SK-N-SH (cell line): Measurements from ENCODE around the gene CAPN11. TPM values are rescaled to one million over a fixed set of nuclear protein-coding genes. Genes with fewer than 3 reads are reported as not detected.

Source experiments
- CTCF ChIA-PET: fragments of 300-600, 350-600 bp; formaldehyde crosslinking; extraction: SDS; loops from one replicate; lab custom pipeline; 2021; lab: Yijun Ruan, JAX
- POLR2A ChIA-PET: fragments of 350-600 bp; sonication (Branson Sonifier 250); formaldehyde crosslinking; extraction: SDS; loops from one replicate; lab custom pipeline; 2020; ENCODE audit warnings: antibody characterized with exemption, inconsistent platforms; lab: Yijun Ruan, JAX
- DNase-seq: peaks from one replicate; pipeline ENCODE4 v3.0.0; 2012
- H2AFZ ChIP-seq: fragments of 200-600 bp; sonication (generic); 2 replicates; pipeline ENCODE4 v1.8.1; 2016; ENCODE audit warnings: antibody characterized with exemption, mild to moderate bottlenecking, low read depth
- H3F3A ChIP-seq: fragments of 200-600 bp; sonication (generic); replicated peaks from 2 replicates; pipeline ENCODE3; 2016; ENCODE audit warnings: antibody characterized with exemption, mild to moderate bottlenecking; ENCODE audit not compliant: insufficient read depth
- H3K27ac ChIP-seq, 2 experiments: fragments of 200-500 bp in 1 of 2; fragments of 200-600 bp in 1 of 2; sonication (Bioruptor generic) in 1 of 2; sonication (generic), shearing (Covaris generic) in 1 of 2; 2 replicates each; pipeline versions ENCODE4 v1.5.1 to v1.6.1; 2014 to 2016; ENCODE audit warnings: low read depth in 2 of 2, inconsistent platforms in 1 of 2, low read length in 1 of 2, mild to moderate bottlenecking in 1 of 2, mixed read lengths in 1 of 2
- H3K27me3 ChIP-seq: fragments of 200-600 bp; sonication (generic), shearing (Covaris generic); 2 replicates; pipeline ENCODE4 v1.6.1; 2016; ENCODE audit warnings: mixed run types; ENCODE audit not compliant: insufficient read depth
- H3K36me3 ChIP-seq, 2 experiments: fragments of 200-500 bp in 1 of 2; fragments of 200-600 bp in 1 of 2; sonication (Bioruptor generic) in 1 of 2; sonication (generic) in 1 of 2; replicated peaks in 1 of 2; 2 replicates each; pipeline versions ENCODE3 to v1.5.1; 2014 to 2016; ENCODE audit warnings: low read length in 1 of 2, mild to moderate bottlenecking in 1 of 2; ENCODE audit not compliant: insufficient read depth in 2 of 2, control insufficient read depth in 1 of 2
- H3K4me1 ChIP-seq, 2 experiments: fragments of 200-500 bp in 1 of 2; fragments of 200-600 bp in 1 of 2; sonication (Bioruptor generic) in 1 of 2; sonication (generic), shearing (Covaris generic) in 1 of 2; 2 replicates each; pipeline versions ENCODE4 v1.5.1 to v1.6.1; 2014 to 2016; ENCODE audit warnings: low read depth in 1 of 2, low read length in 1 of 2, mixed run types in 1 of 2; ENCODE audit not compliant: insufficient read depth in 2 of 2, control insufficient read depth in 1 of 2
- H3K4me2 ChIP-seq: fragments of 200-600 bp; sonication (generic), shearing (Covaris generic); 2 replicates; pipeline ENCODE4 v1.6.1; 2017; ENCODE audit warnings: mixed run types
- H3K4me3 ChIP-seq, 2 experiments: fragments of 200-500 bp in 1 of 2; fragments of 200-600 bp in 1 of 2; sonication (Bioruptor generic) in 1 of 2; sonication (generic), shearing (Covaris generic) in 1 of 2; 2 replicates each; pipeline versions ENCODE4 v1.5.1 to v1.8.1; 2014 to 2016; ENCODE audit warnings: low read depth in 2 of 2, inconsistent platforms in 1 of 2, low read length in 1 of 2, mild to moderate bottlenecking in 1 of 2, mixed read lengths in 1 of 2, moderate library complexity in 1 of 2
- H3K79me2 ChIP-seq: fragments of 200-600 bp; sonication (generic); 2 replicates; pipeline ENCODE4 v1.8.1; 2017; ENCODE audit warnings: mild to moderate bottlenecking; ENCODE audit not compliant: insufficient read depth
- H3K9ac ChIP-seq: fragments of 200-600 bp; sonication (generic); 2 replicates; pipeline ENCODE4 v1.6.1; 2017; ENCODE audit warnings: mixed run types
- H3K9me2 ChIP-seq: fragments of 200-600 bp; sonication (generic); 2 replicates; pipeline ENCODE4 v1.6.1; 2017; ENCODE audit warnings: mixed run types
- H3K9me3 ChIP-seq: fragments of 200-600 bp; sonication (generic); 2 replicates; pipeline ENCODE4 v1.6.1; 2017; ENCODE audit warnings: mixed run types, mild to moderate bottlenecking, moderate library complexity
- H4K20me1 ChIP-seq: fragments of 200-600 bp; sonication (generic); 2 replicates; pipeline ENCODE4 v1.6.1; 2017; ENCODE audit warnings: mild to moderate bottlenecking, mixed run types; ENCODE audit not compliant: insufficient read depth
- CTCF ChIP-seq: fragments of 200-600 bp; sonication (generic); IDR thresholded peaks from 2 replicates; pipeline ENCODE4 v1.6.1; 2017; ENCODE audit warnings: antibody characterized with exemption, mild to moderate bottlenecking, moderate library complexity
- EP300 ChIP-seq, 2 experiments: IDR thresholded peaks; 2 replicates each; pipeline versions ENCODE4 v1.4.0 to v1.6.1; 2012; ENCODE audit warnings: borderline replicate concordance in 1 of 2, low read depth in 1 of 2, low read length in 1 of 2
- FOSL2 ChIP-seq: IDR thresholded peaks from 2 replicates; pipeline ENCODE4 v1.4.0; 2012; ENCODE audit warnings: low read depth, mild to moderate bottlenecking, moderate library complexity, borderline replicate concordance
- FOXM1 ChIP-seq: IDR thresholded peaks from 2 replicates; pipeline ENCODE4 v1.4.0; 2012; ENCODE audit warnings: low read depth, mild to moderate bottlenecking
- GATA2 ChIP-seq: sonication (generic); formaldehyde crosslinking; IDR thresholded peaks from 2 replicates; pipeline ENCODE4 v1.5.0; 2020; ENCODE audit warnings: mild to moderate bottlenecking, missing genetic modification reagents
- MXI1 ChIP-seq: IDR thresholded peaks from 2 replicates; pipeline ENCODE4 v1.6.1; 2012; ENCODE audit warnings: mild to moderate bottlenecking, low read depth, low read length, improper control_type of control experiment
- NRF1 ChIP-seq: IDR thresholded peaks from 2 replicates; pipeline ENCODE4 v1.6.1; 2012; ENCODE audit warnings: low read depth, mild to moderate bottlenecking, low read length
- POLR2AphosphoS5 ChIP-seq: IDR thresholded peaks from 2 replicates; pipeline ENCODE4 v1.6.1; 2012; ENCODE audit warnings: low read depth, low read length
- RAD21 ChIP-seq: IDR thresholded peaks from 2 replicates; pipeline ENCODE4 v1.6.1; 2012; ENCODE audit warnings: mild to moderate bottlenecking, low read length
- REST ChIP-seq: IDR thresholded peaks from 2 replicates; pipeline ENCODE4 v1.6.1; 2012; ENCODE audit warnings: mild to moderate bottlenecking, low read depth, low read length, moderate library complexity
- RFX5 ChIP-seq: IDR thresholded peaks from 2 replicates; pipeline ENCODE4 v1.6.1; 2012; ENCODE audit warnings: mild to moderate bottlenecking, improper control_type of control experiment, low read length
- RXRA ChIP-seq: IDR thresholded peaks from 2 replicates; pipeline ENCODE4 v1.4.0; 2012; ENCODE audit warnings: low read depth, mild to moderate bottlenecking, borderline replicate concordance
- SMC3 ChIP-seq: IDR thresholded peaks from 2 replicates; pipeline ENCODE4 v1.6.1; 2012; ENCODE audit warnings: low read depth, low read length, improper control_type of control experiment
- TEAD4 ChIP-seq: IDR thresholded peaks from 2 replicates; pipeline ENCODE4 v1.4.0; 2012; ENCODE audit warnings: mild to moderate bottlenecking, borderline replicate concordance; ENCODE audit not compliant: insufficient read depth
- WGBS: methylation state at CpG from one replicate; pipeline ENCODE4 v1.1.6; 2017; ENCODE audit warnings: low lambda C conversion rate; 5-methylcytosine and 5-hydroxymethylcytosine counted together
- polyA plus RNA-seq, 3 experiments: library from polyadenylated mRNA; depleted of rRNA; stranded (reverse); fragments of >200 nt; gene quantifications; 2 replicates each; pipeline ENCODE4 v1.2.3, GENCODE V29; 2012

Gene CAPN11
- polyA plus RNA-seq, 1 of the 3 experiments (the other 2 are of a cell fraction): not detected

- Histone ChIP-seq H3K27ac (no peak overlapping the region), H3K9me2 (no peaks in the 10 kb centered on the region), H3K9me3 (no peaks in the 10 kb centered on the region), H4K20me1 (no peaks in the 10 kb centered on the region), H3K36me3 (no peaks in the 10 kb centered on the region), H3K27me3 (no peaks in the 10 kb centered on the region), H2AFZ (no peak overlapping the region), H3F3A (no peaks in the 10 kb centered on the region), H3K79me2 (no peaks in the 10 kb centered on the region), H3K9ac (no peak overlapping the region), H3K4me3 (no peak overlapping the region)
- no peak for DNase-seq
- ChIA-PET POLR2A (interaction anchor here (1.2 kb wide), 1 partner anchor 10 kb away, joined by 6 read pairs; no protein-coding TSS in a partner anchor), CTCF (interaction anchor here (1.4 to 4.7 kb wide), 3 partner anchors 9 to 34 kb away, joined by 3 to 25 read pairs (median 14); no protein-coding TSS in a partner anchor)
- TF ChIP-seq EP300 (IDR thresholded peaks at IDR 0.05; ENCODE audit: borderline replicate concordance in 1 of 2, low read depth in 1 of 2, low read length in 1 of 2) (no peak), CTCF (no peak), FOXM1 (no peak), MXI1 (no peak), GATA2 (no peak), FOSL2 (no peak), POLR2AphosphoS5 (no peak), REST (no peak), NRF1 (no peak), TEAD4 (no peak)
- TF ChIP-seq, all 33 proteins: peak for 0
- H3K4me2 ChIP-seq: no peak overlapping the region
- H3K4me1 ChIP-seq: peaks cover 0 to 2% of the 10 kb centered on the region in 2 experiments; a peak in 1 of 4 replicates
- 94% methylated on average over 4 of the region's 4 CpGs for WGBS
Observed at GRCh38 chr6:44199883-44200282, 41.3 kb downstream of the CAPN11 start.

- H3K9me2 ChIP-seq: no peaks in the 10 kb centered on the region
- no peaks in the 10 kb centered on the region for H3F3A ChIP-seq
- no peak overlapping the region for H3K9ac ChIP-seq
- H3K4me1 ChIP-seq: peaks cover 0 to 2% of the 10 kb centered on the region in 2 experiments; a peak in 1 of 4 replicates
- no peak for DNase-seq
- H4K20me1 ChIP-seq: no peaks in the 10 kb centered on the region
- ChIA-PET POLR2A (no interaction called here), CTCF (interaction anchor here (1.0 to 4.7 kb wide), 4 partner anchors 20 to 36 kb away, joined by 3 to 25 read pairs (median 9); no protein-coding TSS in a partner anchor)
- H3K36me3 ChIP-seq: no peaks in the 10 kb centered on the region
- 57% methylated on average over 1 of the region's 3 CpGs for WGBS
- TF ChIP-seq GATA2: no peak
- TF ChIP-seq RFX5: no peak
- no peak for TF ChIP-seq RAD21
- TF ChIP-seq RXRA: no peak
- no peak for TF ChIP-seq SMC3
- no peaks in the 10 kb centered on the region for H3K27me3 ChIP-seq
- H2AFZ ChIP-seq: no peak overlapping the region
- H3K9me3 ChIP-seq: no peaks in the 10 kb centered on the region
- no peak overlapping the region for H3K4me3 ChIP-seq
- no peaks in the 10 kb centered on the region for H3K79me2 ChIP-seq
- H3K4me2 ChIP-seq: no peak overlapping the region
- no peak overlapping the region for H3K27ac ChIP-seq
Observed at GRCh38 chr6:44201200-44201599, 42.6 kb downstream of the CAPN11 start.
